Skin of body (tissue), 2 donors: ENCODE data around the gene NTN4. TPM values are rescaled to one million over a fixed set of nuclear protein-coding genes. Genes with fewer than 3 reads are reported as not detected.
"Not testable (repeated sequence)": the region's sequence is repeated elsewhere in the genome, so short reads cannot be mapped to it uniquely, and the experiment has no call there.

Source experiments
- DNase-seq: peaks from one replicate; lab custom pipeline; 2025; lab: John Stamatoyannopoulos, UW
- total RNA-seq: library from RNA; depleted of rRNA; stranded (reverse); fragments of >200 nt; gene quantifications from one replicate; pipeline ENCODE4 v1.2.3, GENCODE V29; 2014

NTN4 gene
- total RNA-seq, 1 donor from 2014 or later, result 9.4 TPM

- DNase-seq, result no peak
Observed at GRCh38 chr12:95755261-95755865, 35.2 kb downstream of the NTN4 start.

- not testable (repeated sequence) for DNase-seq
Observed at GRCh38 chr12:95746062-95746461, 44.5 kb downstream of the NTN4 start.

- no peak for DNase-seq
Observed at GRCh38 chr12:95742586-95742985, 48.0 kb downstream of the NTN4 start.

GRCh38 chr12:95741635-95742034 is 48.9 kb downstream of the NTN4 start:
- no peak for DNase-seq

- no peak for DNase-seq
Observed at GRCh38 chr12:95740751-95741150, 49.8 kb downstream of the NTN4 start.

- no peak for DNase-seq
Observed at GRCh38 chr12:95739561-95740313, 50.8 kb downstream of the NTN4 start.

GRCh38 chr12:95738024-95738611 is 52.4 kb downstream of the NTN4 start:
- DNase-seq, result no peak

GRCh38 chr12:95736631-95737030 is 53.9 kb downstream of the NTN4 start:
- DNase-seq, result no peak

- DNase-seq, result not testable (repeated sequence)
Observed at GRCh38 chr12:95735728-95736127, 54.8 kb downstream of the NTN4 start.

- DNase-seq, result peak; percentile 50
Observed at GRCh38 chr12:95733141-95733825, 57.3 kb downstream of the NTN4 start.

- no peak for DNase-seq
Observed at GRCh38 chr12:95731519-95731958, 59.0 kb downstream of the NTN4 start.

GRCh38 chr12:95730457-95730856 is 60.1 kb downstream of the NTN4 start:
- no peak for DNase-seq

GRCh38 chr12:95726903-95727302 is 63.7 kb downstream of the NTN4 start:
- DNase-seq, result no peak

GRCh38 chr12:95724767-95725166 is 65.8 kb downstream of the NTN4 start:
- DNase-seq, result no peak

- DNase-seq, result no peak
Observed at GRCh38 chr12:95723693-95724384, 66.7 kb downstream of the NTN4 start.

GRCh38 chr12:95721320-95721719 is 69.2 kb downstream of the NTN4 start:
- DNase-seq, result no peak

- DNase-seq, result no peak
Observed at GRCh38 chr12:95720146-95720545, 70.4 kb downstream of the NTN4 start.

- no peak for DNase-seq
Observed at GRCh38 chr12:95718772-95719171, 71.8 kb downstream of the NTN4 start.

GRCh38 chr12:95718006-95718431 is 72.5 kb downstream of the NTN4 start:
- no peak for DNase-seq

GRCh38 chr12:95717316-95717928 is 73.1 kb downstream of the NTN4 start:
- DNase-seq, result no peak

- DNase-seq, result no peak
Observed at GRCh38 chr12:95715177-95715576, 75.4 kb downstream of the NTN4 start.
